ENCODE measurements around the gene UFD1. TPM values are rescaled to one million over a fixed set of nuclear protein-coding genes. Genes with fewer than 3 reads are reported as not detected.

The UFD1 gene
- total and polyA plus RNA-seq, 2 of the 13 experiments (the other 11 are each of a cell fraction or from before 2014, with no cell fraction given): 47.9 to 51.1 TPM

DNA sequence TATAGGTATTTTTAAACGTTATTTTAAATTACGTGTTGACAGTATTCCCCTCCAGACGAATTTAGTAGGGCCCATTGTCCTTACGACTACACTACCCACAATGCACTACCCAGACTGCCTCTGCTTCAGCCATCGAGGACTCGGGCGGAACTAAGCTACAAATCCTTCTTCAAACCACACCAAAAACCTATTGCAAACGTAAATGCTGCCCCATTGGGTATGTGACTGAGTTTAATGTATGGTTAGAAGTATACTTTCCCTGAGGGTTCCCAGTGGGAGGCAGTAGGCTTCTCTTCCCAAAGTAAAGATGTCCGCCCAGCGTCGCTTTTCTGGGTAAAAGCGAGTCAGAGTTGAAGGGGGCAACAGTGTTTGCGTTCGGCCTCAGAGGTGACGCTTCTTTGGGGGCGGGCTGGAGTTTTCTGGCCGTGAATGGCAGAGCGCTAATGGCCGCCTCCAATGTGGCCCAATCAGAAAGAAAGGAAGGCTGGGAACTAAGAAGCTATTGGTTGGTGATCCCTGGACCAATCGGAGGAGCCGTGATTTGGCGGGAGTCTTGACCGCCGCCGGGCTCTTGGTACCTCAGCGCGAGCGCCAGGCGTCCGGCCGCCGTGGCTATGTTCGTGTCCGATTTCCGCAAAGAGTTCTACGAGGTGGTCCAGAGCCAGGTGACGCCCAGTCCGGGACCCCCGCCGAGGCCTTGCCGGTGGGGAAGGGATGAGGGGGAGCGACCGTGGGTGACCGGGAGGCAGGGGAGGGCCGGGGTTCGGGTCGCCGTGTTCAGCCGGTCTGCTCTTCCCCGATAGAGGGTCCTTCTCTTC is 571 bp upstream of the UFD1 start, which contains the start of gene CDC45 (continued):
- TF ChIP-seq, protein P1, sequence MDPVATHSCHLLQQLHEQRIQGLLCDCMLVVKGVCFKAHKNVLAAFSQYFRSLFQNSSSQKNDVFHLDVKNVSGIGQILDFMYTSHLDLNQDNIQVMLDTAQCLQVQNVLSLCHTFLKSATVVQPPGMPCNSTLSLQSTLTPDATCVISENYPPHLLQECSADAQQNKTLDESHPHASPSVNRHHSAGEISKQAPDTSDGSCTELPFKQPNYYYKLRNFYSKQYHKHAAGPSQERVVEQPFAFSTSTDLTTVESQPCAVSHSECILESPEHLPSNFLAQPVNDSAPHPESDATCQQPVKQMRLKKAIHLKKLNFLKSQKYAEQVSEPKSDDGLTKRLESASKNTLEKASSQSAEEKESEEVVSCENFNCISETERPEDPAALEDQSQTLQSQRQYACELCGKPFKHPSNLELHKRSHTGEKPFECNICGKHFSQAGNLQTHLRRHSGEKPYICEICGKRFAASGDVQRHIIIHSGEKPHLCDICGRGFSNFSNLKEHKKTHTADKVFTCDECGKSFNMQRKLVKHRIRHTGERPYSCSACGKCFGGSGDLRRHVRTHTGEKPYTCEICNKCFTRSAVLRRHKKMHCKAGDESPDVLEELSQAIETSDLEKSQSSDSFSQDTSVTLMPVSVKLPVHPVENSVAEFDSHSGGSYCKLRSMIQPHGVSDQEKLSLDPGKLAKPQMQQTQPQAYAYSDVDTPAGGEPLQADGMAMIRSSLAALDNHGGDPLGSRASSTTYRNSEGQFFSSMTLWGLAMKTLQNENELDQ (CRISPR knock-in tag; IDR thresholded peaks at IDR 0.05; ENCODE audit: borderline replicate concordance): no peak
- TF ChIP-seq, protein P2, sequence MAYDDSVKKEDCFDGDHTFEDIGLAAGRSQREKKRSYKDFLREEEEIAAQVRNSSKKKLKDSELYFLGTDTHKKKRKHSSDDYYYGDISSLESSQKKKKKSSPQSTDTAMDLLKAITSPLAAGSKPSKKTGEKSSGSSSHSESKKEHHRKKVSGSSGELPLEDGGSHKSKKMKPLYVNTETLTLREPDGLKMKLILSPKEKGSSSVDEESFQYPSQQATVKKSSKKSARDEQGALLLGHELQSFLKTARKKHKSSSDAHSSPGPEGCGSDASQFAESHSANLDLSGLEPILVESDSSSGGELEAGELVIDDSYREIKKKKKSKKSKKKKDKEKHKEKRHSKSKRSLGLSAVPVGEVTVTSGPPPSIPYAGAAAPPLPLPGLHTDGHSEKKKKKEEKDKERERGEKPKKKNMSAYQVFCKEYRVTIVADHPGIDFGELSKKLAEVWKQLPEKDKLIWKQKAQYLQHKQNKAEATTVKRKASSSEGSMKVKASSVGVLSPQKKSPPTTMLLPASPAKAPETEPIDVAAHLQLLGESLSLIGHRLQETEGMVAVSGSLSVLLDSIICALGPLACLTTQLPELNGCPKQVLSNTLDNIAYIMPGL (CRISPR knock-in tag; IDR thresholded peaks at IDR 0.05; ENCODE audit: borderline replicate concordance in 1 of 2, low read depth in 1 of 2): 0 out of 4 replicates have a peak, but pooled peaks of 1 of the 2 experiments have one; percentile 42
- TF ChIP-seq, protein P3, sequence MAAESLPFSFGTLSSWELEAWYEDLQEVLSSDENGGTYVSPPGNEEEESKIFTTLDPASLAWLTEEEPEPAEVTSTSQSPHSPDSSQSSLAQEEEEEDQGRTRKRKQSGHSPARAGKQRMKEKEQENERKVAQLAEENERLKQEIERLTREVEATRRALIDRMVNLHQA (CRISPR knock-in tag; IDR thresholded peaks at IDR 0.05): no peak
- TF ChIP-seq ZNF17 (CRISPR knock-in tag; IDR thresholded peaks at IDR 0.05) (no peak), SP2 (CRISPR knock-in tag; IDR thresholded peaks at IDR 0.05) (peak; percentile 76), TBX3 (IDR thresholded peaks at IDR 0.05; ENCODE audit: borderline replicate concordance) (no peak), ZNF296 (CRISPR knock-in tag; conservative IDR thresholded peaks at IDR 0.05) (no peak), ZEB1 (IDR thresholded peaks at IDR 0.05; ENCODE audit: insufficient replicate concordance, low read depth) (no peak), BRD4 (CRISPR knock-in tag; IDR thresholded peaks at IDR 0.05) (no peak), ZNF33A (CRISPR knock-in tag; IDR thresholded peaks at IDR 0.05; ENCODE audit: borderline replicate concordance) (no peak), CREB1 (IDR thresholded peaks at IDR 0.05) (peak; percentile 84), CREB1 (CRISPR knock-in tag; IDR thresholded peaks at IDR 0.05) (peak; percentile 96), AKAP8 (CRISPR knock-in tag; IDR thresholded peaks at IDR 0.05) (no peak)
- TF ChIP-seq, protein P4, sequence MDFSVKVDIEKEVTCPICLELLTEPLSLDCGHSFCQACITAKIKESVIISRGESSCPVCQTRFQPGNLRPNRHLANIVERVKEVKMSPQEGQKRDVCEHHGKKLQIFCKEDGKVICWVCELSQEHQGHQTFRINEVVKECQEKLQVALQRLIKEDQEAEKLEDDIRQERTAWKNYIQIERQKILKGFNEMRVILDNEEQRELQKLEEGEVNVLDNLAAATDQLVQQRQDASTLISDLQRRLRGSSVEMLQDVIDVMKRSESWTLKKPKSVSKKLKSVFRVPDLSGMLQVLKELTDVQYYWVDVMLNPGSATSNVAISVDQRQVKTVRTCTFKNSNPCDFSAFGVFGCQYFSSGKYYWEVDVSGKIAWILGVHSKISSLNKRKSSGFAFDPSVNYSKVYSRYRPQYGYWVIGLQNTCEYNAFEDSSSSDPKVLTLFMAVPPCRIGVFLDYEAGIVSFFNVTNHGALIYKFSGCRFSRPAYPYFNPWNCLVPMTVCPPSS (IDR thresholded peaks at IDR 0.05): no peak
- TF ChIP-seq, protein P5, sequence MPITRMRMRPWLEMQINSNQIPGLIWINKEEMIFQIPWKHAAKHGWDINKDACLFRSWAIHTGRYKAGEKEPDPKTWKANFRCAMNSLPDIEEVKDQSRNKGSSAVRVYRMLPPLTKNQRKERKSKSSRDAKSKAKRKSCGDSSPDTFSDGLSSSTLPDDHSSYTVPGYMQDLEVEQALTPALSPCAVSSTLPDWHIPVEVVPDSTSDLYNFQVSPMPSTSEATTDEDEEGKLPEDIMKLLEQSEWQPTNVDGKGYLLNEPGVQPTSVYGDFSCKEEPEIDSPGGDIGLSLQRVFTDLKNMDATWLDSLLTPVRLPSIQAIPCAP (CRISPR knock-in tag; IDR thresholded peaks at IDR 0.05; ENCODE audit: low read depth): no peak
- TF ChIP-seq, protein P6, sequence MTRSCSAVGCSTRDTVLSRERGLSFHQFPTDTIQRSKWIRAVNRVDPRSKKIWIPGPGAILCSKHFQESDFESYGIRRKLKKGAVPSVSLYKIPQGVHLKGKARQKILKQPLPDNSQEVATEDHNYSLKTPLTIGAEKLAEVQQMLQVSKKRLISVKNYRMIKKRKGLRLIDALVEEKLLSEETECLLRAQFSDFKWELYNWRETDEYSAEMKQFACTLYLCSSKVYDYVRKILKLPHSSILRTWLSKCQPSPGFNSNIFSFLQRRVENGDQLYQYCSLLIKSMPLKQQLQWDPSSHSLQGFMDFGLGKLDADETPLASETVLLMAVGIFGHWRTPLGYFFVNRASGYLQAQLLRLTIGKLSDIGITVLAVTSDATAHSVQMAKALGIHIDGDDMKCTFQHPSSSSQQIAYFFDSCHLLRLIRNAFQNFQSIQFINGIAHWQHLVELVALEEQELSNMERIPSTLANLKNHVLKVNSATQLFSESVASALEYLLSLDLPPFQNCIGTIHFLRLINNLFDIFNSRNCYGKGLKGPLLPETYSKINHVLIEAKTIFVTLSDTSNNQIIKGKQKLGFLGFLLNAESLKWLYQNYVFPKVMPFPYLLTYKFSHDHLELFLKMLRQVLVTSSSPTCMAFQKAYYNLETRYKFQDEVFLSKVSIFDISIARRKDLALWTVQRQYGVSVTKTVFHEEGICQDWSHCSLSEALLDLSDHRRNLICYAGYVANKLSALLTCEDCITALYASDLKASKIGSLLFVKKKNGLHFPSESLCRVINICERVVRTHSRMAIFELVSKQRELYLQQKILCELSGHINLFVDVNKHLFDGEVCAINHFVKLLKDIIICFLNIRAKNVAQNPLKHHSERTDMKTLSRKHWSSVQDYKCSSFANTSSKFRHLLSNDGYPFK (CRISPR knock-in tag; IDR thresholded peaks at IDR 0.05; ENCODE audit: borderline replicate concordance): peak; percentile 97
- TF ChIP-seq, protein P7, sequence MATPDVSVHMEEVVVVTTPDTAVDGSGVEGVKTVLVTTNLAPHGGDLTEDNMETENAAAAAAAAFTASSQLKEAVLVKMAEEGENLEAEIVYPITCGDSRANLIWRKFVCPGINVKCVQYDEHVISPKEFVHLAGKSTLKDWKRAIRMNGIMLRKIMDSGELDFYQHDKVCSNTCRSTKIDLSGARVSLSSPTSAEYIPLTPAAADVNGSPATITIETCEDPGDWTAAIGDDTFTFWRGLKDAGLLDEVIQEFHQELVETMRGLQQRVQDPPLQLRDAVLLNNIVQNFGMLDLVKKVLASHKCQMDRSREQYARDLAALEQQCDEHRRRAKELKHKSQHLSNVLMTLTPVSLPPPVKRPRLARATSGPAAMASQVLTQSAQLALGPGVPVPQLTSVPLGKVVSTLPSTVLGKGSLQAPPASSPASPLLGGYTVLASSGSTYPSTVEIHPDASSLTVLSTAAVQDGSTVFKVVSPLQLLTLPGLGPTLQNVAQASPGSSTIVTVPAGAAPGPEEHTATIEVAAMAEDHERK (CRISPR knock-in tag; IDR thresholded peaks at IDR 0.05; ENCODE audit: low read depth): no peak

All from HepG2 (cell line).